NAMALWA (cell line): ENCODE data around the gene TCHHL1.
"Not testable (repeated sequence)": the region's sequence is repeated elsewhere in the genome, so short reads cannot be mapped to it uniquely, and the experiment has no call there.

ENCODE experiments used
- DNase-seq: peaks from one replicate; pipeline ENCODE4 v3.0.0-alpha.2; 2015; ENCODE audit warnings: low spot score

Gene TCHHL1

DNA sequence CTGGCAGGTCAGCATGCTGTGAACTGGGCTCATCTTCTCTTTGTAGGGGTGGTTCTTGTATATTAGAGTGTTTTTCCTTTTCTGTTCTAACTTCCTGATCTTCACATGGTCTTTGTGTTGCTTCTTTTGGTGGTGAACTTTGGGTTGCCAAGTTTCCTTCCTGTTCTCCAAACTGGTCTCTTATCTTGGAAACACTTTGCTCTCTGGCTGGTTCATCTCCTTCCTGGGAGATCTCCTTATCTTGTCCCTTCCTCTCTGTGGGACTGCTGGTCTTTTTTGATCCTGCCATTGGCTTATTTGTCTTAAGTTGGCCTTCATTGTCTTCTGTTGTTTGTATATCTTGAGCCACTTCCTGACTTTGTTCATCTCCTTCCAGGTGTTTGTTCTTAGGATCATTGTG lies 2.1 kb downstream of the TCHHL1 start:
- no peak for DNase-seq

DNA sequence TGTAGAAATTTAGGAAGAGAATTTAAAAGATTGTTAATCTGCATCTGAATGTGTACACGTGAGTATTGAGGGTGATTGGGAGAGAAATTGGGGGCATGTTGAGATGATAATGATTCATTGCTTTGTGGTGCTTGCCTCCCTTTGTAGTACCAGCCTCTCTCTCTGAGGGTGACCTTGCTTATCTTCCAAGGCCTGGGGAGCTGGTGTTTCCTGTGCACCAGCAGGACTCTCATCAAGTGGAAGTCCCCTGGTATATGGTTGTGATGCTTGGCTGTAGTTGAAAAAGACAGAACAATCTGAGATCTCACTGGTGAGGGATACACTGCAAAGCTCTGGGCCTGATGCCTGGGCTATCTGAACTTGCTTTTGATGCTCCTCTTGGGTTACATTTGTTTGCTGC lies 4.0 kb downstream of the TCHHL1 start:
- no peak for DNase-seq

DNA sequence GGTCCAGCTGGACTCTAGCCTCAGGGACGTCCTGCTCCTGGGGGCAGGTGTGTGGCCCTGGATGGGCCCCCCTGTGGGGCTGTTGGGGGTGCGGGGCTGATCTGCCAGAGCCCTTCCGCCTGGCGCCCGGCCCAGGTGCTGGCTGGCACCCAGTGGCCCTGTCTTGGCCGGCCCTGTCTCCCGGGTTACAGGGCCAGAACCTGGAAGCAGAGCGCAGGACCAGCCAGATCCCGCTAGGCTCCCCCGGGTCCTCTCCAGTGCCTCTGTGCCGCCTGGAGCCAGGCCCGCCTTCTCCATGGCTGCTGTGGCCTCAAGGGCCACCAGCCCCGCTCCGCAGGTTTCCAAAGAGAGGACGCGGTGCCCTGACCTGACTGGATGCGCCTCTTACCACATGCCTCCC lies 7.8 kb downstream of the TCHHL1 start:
- not testable (repeated sequence) for DNase-seq

DNA sequence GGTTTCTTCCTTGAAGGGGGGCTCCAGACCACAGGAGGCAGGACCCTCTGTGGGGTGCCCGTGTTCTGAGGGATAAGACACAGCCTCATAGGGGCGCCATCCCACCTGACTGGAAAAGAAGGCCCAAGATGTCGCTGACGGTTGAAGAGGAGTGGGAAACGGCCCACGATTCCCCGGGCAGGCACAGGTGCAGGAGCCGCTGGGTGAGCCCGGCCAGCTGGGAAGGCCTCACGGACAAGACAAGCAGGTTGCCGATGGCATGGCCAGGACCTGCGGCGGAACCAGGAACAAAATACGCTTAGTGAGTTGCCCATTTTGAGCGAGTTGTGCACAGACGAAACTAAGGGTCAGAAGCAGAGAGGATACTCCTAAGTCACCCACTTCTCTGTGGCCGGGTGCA lies 8.4 kb downstream of the TCHHL1 start:
- DNase-seq, result not testable (repeated sequence)

DNA sequence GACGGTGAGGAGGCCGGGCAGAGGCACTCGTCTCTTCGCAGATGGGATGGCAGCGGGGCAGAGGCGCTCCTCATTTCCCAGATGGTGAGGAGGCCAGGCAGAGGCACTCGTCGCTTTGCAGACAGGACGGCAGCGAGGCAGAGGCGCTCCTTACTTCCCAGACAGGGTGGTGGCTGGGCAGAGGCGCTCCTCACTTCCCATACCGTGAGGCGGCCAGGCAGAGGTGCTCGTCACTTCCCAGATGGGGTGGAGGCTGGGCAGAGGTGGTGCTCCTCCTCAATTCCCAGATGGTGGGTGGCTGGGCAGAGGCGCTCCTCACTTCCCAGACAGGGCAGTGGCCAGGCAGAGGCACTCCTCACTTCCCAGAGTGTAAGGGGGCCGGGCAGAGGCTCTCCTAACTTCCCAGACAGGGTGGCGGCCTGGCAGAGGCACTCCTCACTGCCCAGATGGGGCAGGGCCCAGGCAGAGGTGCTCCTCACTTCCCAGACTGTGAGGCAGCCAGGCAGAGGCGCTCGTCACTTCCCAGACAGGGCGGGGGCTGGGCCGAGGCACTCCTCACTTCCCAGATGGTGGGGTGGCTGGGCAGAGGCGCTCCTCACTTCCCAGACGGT lies 9.9 kb downstream of the TCHHL1 start:
- DNase-seq, result no peak

DNA sequence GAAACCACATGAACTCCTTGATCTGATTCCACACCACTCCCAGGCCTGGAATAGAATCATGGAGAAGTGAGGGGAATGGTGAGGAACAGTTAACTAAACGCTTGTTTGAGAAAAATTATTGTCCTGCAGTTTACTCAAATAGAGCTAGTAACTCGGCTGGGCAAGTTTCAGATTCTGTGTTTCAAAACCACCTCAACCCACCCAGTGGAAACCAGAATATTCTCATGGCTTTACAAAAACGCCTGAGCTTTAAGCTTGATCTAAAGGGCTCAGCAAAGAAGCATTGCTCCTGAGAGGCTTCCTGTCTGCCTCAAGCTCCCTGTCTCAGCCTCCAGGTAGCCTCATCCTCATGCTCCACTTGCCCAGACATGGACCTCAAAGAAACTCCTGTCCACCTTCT lies 16.6 kb downstream of the TCHHL1 start:
- no peak for DNase-seq

DNA sequence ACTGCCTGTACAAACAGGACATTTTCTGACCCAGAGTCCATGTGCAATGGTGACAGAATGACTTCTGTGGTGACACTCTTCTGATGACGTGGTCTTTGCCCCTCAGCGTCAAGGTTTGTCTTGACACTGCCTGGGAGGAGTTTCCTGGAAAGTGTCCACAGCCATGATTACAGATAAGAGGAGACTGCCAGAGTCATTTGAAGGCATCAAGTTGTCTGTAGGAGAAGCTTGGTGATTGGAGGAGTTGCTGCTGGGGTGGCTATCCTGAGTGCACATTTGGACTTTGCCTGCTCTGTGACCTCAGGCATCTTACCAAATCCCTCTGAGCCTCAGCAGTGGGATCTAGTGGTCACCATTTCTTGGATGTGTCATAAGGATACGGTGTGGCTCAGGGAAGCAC lies 17.7 kb downstream of the TCHHL1 start:
- no peak for DNase-seq

DNA sequence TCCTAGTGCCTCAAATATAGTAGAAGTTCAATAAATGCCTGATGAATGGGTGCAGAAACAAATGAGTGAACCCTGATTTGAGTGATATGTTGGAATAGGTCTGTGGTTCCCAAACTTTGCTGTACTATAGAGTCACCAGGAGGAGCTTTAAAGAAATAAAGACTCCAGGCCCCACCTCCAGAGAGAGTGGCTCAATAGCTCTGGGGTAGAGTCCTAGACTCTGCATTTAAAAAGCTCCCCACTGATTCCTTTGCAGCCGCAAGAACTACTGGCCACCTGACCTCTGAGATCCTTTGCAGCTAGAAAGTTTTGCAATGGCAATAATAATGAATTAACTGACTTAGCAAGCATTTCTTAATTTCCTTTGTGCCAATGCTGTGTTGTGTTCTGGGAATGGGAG lies 20.9 kb downstream of the TCHHL1 start:
- no peak for DNase-seq

DNA sequence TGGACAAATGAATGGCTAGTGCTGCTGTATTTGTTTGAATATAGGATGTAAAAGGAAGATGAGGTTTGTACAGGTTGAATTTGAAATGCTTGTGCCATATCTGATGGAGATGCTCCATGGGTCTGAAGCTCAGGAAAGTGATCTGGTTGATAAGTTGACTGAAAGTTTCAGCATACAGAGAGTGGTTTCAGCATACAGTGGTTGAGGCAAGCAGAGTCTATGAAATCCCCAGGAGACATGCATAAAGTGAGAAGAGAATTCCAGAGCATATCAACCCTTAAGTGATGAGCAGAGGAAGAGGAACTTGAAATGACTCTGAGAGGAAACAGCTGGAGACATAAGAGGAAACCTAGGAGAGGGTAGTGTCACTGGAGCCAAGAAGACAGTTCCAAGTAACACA lies 21.7 kb downstream of the TCHHL1 start:
- no peak for DNase-seq

DNA sequence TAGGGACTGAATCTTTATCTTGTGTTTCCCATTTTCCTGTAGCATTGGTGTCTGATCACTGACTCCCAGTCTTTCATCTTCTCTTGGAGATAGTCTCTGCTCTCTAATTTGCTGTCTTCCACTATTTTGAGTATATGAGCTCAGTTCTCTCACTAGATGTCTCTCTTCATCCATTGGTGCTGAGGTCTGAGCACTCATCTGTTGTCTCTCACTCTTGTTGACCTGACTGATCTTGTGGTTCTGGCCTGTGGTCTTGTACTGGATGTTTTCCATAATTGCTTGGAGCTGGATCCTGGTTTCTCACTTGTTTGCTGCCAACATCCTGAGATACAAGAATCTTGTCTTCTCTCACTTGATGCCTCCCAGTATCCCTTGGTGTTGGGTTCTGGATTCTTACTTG lies 26.9 kb downstream of the TCHHL1 start:
- DNase-seq, result no peak

DNA sequence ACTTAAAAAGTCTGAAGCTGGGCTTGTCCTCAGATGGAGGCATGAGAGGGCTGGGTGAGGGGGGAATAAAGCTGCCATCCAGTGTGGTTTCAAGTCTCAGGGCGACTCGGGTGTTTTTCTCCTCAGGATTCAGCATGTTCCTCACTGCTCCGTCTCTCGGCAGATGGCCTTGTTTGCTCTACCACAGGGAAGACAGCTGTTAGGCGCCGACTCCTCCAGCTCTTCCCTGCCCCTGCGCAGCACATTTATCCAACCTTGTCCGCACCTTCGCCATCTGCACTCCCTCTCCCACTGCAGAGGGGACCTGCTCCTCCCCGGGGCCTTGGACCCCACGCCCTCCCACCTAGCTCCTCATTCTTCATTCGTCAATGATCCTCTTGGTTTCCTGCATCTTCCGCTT lies 35.5 kb downstream of the TCHHL1 start:
- no peak for DNase-seq

DNA sequence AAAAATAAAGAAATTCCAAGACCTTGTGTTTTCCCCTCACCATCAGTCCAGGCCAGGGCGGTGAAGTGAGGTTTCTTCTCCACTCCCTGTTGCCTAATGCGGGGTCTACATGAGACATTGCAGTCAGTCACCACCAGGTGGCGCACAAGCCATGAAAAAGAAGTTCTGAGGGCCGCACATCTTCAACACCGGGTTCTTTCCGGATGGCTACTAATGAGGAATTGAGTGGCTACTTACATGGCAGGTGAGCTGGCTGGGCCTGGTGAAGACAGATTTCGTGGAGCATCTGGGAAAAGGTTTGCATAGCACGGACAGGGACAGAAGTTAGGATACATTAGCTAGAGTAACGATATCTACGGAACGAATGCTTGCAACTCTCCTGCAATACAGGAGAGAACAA lies 36.3 kb downstream of the TCHHL1 start:
- peak; percentile 91 for DNase-seq

DNA sequence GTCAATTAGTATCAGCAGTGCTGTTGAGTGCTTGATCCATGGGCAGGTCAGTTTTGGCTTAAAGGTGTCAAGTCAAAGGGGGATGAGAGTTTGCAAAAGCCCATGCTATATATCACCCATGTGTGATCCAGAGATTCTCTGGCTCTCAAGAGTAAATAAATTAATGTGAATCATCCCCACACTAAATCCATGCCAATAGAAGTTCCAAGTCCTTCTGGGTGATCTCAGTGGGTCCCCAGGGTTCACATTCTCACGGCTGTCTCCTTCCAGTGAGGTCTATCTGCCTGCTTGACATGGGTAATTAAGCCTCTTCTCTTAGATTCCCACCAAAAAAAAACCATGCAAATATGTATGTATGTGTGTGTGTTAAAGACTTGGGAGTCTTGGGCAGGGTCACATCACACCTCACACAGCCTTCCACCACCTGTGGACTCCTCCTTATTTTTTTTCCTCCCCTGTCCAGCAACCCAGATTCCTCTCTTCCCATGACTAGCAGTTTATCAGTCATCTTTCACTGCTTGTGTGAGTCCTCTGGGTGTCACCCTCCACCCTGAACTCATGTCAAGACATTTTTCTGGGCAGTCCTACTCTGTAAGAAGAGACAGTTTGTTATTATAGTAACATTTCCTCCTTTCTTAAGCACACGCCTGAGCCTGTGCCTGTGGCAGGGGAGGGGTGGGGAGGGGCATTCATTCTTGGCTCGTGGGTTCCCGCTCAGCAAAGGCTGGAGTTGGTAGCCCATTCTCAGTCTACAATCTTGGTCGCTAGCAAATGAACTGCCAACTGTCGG lies 37.8 kb downstream of the TCHHL1 start:
- DNase-seq, result no peak

DNA sequence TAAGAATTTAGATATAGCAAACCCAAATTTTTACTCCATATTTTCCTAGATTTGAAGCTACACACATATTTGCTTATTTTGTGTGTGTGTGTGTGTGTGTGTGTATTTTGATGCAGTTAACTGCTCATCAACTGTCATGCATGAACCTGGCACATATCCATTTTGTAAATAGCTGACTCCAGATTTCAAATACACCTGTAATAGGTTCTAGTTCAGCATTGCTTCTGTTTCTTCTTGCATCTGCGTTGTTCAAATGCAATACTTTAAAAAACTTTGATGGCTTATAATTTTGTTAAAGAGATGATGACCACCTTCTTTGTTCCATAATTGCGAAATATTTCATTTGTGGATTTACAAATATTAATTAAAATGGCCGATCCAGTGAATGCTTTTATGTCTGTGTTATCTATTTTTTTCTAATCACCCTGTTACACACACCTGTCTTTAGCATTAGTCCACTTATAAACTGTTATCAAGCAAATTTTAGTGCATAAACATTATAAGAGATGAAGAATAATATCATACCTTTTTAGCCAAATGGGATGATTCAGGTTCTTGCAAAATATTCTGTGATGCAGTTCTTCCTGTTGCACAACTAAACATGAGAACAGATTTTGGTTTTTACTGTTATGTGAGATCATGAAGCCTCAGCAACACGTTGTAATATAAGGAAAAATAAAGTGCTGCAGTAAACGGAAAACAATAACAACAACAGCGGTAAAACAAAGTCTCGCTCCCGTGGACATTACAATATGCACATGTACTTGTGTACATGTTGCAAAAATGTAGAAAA lies 39.4 kb downstream of the TCHHL1 start:
- DNase-seq, result no peak

DNA sequence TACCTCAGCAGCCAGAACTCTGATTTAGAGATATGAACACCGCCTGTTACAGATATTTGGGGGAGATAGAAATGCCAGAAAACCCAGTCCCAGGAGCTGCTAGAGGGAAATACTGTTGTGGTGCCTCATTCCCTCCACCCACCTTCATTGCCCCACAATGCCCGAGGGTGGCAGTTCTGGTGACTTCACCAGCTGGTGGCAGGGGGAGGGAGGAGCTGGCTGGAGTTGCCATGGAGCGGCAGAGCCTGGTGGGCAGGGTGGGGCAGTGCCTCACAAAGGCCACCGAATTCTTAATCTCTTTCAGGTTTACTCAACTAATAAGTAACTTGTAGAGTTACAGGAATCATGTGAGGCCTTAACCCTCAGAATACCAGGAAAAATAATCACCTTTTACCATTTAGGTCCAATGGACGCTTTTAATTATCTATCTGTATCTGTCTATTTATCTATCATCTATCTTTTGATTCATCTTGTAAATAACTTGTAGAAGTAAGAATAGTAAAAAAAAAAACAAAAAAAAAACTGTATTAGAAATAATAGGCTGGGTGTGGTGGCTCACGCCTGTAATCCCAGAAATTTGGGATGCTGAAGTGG lies 40.4 kb downstream of the TCHHL1 start:
- DNase-seq, result no peak

DNA sequence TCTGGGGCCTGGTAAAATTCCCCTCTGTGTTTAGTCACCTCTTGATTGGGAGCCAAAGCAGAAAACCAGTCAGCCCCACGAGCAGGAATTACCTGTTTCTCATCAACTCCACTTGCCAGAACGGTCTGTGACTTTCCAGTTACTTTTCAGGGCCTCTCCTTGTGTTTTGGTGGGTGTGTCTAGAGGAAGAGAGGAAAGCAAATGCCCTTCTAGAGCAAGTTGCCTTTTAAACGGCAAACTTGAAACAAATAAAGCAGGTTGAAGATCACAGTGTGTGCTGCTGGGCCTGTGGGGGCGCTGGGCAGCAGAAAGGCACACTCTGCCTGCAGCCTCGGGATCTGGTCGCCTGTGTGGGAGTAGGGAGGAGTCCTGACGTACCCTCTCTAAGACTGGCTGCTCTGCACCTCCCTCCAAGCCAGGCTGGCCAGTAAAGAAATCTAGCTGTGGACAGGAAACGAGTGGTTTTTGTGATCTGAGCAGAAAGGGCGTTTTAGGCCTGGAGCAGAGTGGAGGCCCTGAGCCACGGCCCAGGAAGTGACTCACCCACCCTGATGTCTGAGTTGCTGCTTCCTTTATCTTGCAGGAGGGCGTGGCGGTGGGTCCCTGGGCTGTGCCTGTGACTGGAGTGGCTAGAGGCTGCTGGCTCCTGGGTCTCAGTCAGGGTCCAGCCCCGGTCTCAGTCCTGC lies 41.0 kb downstream of the TCHHL1 start:
- DNase-seq, result peak; percentile 96

DNA sequence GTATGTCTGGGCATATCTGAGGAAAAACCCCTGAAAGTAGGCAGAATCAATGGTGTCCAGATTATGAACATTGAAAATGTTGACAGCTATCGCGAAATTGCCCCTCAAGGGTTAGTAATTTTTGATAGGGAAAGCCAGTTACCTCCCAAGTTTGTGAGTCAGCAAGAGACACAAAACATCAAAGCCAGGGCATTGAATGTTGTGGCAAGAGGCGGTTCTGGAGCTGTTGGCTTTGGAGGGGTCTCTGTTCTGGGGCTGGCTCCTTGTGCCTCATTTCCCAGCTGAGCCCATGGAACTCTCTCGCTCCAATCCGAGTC lies 41.5 kb downstream of the TCHHL1 start:
- DNase-seq, result peak; percentile 14

DNA sequence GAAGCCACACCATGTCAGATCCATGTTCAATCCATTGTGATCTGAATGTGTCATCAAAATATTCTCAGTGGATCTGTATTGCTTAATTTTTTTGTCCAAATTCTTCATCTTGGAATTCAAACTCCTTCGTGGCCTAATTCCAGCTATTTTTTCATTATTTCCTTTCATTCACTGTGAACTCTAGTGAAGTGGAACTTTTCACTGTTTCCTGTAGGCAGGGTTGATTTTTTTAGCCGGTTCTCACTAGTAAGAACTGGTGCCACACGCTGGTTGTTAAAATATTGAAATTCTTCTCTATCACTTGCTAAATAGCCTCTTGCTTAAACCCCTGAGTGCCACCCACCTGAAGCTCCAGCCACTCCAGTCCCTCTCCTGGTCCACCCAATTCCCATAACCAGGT lies 44.5 kb downstream of the TCHHL1 start:
- DNase-seq, result no peak

DNA sequence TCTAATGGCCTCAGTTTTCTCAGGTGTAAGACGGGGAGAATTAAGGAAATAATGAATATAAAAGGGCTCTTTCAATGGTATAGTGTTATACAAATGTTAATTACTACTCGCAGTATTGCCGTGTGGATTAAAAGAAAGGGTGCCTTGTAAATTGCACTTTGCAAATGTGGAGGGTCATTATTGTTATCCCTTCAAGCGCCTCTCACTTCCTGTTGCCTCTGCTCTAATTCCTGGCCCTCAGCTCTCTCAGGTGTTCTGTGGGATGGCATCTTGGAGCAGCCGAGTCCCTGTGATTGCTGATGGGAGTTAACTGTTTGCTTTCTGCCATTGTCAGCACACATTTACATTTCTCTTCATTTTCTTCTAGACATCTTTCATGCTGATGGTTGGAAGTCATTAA lies 45.0 kb downstream of the TCHHL1 start:
- DNase-seq, result no peak

DNA sequence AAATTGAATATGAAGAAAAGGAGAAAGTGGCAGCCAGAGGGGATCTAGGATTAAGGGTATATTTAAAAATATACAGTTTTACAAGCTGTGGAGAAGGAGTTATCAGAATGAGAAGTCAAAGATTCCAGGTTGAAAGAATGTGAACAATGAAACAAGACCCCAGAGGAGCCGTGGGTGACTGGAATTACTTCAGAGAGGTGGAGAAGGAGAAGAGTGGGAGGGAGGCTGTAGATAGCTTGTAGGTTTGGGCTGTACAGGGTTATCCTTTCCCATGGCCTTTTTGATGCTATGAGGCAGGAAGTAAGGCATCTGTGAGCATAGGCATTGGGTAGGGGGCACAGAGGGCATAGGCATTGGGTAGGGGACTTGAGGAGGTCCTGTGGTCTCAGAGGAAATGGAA lies 46.8 kb downstream of the TCHHL1 start:
- no peak for DNase-seq

DNA sequence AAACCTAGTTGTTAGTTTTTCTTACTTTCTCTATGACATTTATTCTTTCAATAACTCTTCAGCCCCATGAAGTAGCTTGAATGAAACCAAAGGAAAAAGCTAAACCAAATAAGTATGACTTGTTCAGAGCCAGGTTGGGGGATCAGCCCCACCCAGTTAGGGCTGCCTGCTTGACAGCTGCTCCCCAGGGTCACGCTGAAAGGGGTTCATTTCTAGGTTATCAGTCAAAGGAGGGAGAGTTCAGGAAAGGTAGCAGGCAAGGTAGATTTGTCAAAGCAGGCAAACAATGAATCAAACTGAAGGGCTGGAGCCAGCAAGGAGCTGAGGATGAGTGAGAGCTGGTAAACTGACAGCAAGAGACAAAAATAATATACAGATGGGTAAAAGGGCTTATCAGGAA lies 49.0 kb downstream of the TCHHL1 start:
- no peak for DNase-seq

DNA sequence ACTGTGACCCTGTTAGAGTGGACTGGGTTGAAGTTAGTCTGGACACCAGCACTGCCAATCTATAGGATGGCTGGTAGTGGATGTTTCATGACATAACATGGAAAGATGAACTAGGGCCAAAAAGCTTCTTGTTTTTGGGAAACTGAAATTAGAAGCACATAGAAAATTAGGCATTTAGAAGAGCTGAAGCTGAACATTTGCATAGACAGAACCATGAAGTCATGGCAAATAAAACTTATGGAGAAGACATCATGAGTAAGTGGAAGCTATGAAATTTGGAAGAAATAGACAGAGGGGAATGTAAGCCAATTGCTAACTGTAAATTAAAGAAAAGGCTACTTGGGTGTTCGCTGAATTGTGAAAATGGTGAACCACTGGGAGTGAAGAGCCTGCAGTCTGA lies 49.4 kb downstream of the TCHHL1 start:
- no peak for DNase-seq
